SK-N-DZ (cell line): ENCODE measurements around the gene FAHD1.
A peak's percentile ranks its signal among the peaks of the same experiment; 100 is the strongest.

Experiments used
- DNase-seq: peaks from one replicate; pipeline ENCODE4 v3.0.0-alpha.2; 2015; ENCODE audit warnings: low spot score

Gene FAHD1

GRCh38 chr16:1816396-1817275 is 10.4 kb upstream of the FAHD1 start:
- DNase-seq, result no peak

- DNase-seq, result no peak
Measured at GRCh38 chr16:1817276-1817589, 9.8 kb upstream of the FAHD1 start.

- no peak for DNase-seq
Measured at GRCh38 chr16:1817716-1818115, 9.3 kb upstream of the FAHD1 start.

GRCh38 chr16:1818204-1818872 is 8.7 kb upstream of the FAHD1 start:
- DNase-seq, result no peak

- DNase-seq, result no peak
Measured at GRCh38 chr16:1818873-1819525, 8.0 kb upstream of the FAHD1 start.

GRCh38 chr16:1819611-1820010 is 7.4 kb upstream of the FAHD1 start:
- no peak for DNase-seq

GRCh38 chr16:1820096-1820945 is 6.7 kb upstream of the FAHD1 start:
- DNase-seq, result no peak

GRCh38 chr16:1820946-1821290 is 6.1 kb upstream of the FAHD1 start:
- no peak for DNase-seq

- no peak for DNase-seq
Measured at GRCh38 chr16:1821861-1822611, 5.0 kb upstream of the FAHD1 start.

GRCh38 chr16:1822801-1823200 is 4.2 kb upstream of the FAHD1 start:
- DNase-seq, result no peak

GRCh38 chr16:1823821-1824220 is 3.2 kb upstream of the FAHD1 start:
- DNase-seq, result no peak

- DNase-seq, result no peak
Measured at GRCh38 chr16:1825381-1825863, 1.6 kb upstream of the FAHD1 start.

GRCh38 chr16:1825864-1826690 is 929 bp upstream of the FAHD1 start:
- peak; percentile 53 for DNase-seq

- no peak for DNase-seq
Measured at GRCh38 chr16:1828645-1829410, 1.8 kb downstream of the FAHD1 start.

- DNase-seq, result no peak
Measured at GRCh38 chr16:1830213-1830612, 3.2 kb downstream of the FAHD1 start.

- DNase-seq, result no peak
Measured at GRCh38 chr16:1831186-1832075, 4.4 kb downstream of the FAHD1 start.

GRCh38 chr16:1832838-1833454 is 5.9 kb downstream of the FAHD1 start:
- no peak for DNase-seq

GRCh38 chr16:1834096-1834495 is 7.1 kb downstream of the FAHD1 start:
- no peak for DNase-seq
